Stimulated activated naive CD4-positive, alpha-beta T cell treated with Interleukin-2 at 50 U/mL for 16 hours (primary cell): ENCODE results near the gene RAB22A.

Source experiments
- DNase-seq: peaks from one replicate; lab custom pipeline; 2025; lab: John Stamatoyannopoulos, UW

The RAB22A gene

DNA sequence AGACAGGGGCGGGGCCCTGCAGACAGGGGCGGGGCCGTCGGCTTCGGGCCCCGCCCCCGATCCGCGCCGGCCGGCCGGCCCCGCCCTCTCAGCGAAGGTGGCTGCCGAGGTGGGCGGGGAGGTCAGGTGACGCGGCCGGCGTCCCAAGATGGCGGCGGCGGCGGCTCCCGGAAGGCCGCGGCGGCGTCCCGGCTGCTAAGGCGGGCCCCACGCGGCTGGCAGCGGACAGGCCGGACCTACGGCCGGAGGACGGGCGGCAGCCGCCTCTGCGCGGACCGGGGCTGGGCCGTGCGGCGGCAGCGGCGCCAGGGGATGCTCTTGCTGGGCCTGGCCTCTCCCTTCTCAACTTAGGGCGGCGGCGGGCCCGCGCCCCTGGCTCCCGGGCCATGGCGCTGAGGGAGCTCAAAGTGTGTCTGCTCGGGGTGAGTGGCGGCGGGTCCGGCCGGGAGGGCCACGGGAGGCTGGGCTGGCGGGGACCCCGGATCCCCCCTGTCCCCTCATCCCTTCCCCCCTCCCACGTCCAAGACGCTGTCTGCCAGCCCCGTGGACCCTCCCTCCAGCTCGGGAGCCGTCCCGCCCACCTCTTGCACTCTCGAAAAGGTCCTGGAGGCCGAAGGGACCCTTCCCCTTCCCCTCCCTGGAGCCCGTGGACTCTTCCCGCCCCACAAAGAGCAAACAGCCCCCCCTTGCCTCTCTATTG, at the start of gene RAB22A:
Gene RAB22A, plus strand, starts transcription at position 125 of the 700 bp plus-strand sequence. Its CDS starts 262 bp downstream, at position 387.
- peak; percentile 78 for DNase-seq

DNA sequence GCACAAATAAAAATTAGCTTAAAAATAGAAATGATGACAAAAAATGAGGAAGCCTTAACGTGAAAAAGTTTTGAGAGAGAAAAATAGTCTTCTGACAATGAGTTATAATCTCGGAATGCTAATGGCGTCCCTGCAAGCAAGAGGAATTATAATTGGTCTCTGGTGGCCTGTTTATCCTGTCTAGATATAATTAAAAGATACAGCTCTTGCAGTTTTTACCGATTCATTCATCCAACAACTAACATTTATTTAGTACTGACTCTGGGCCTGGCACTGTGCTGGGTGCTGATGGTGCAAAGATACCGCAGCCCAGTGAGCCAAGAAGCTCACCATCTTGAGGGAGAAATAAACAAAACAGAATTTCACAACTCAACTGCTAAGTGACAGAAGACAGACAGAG, 49.5 kb upstream of the RAB22A start:
- no peak for DNase-seq

DNA sequence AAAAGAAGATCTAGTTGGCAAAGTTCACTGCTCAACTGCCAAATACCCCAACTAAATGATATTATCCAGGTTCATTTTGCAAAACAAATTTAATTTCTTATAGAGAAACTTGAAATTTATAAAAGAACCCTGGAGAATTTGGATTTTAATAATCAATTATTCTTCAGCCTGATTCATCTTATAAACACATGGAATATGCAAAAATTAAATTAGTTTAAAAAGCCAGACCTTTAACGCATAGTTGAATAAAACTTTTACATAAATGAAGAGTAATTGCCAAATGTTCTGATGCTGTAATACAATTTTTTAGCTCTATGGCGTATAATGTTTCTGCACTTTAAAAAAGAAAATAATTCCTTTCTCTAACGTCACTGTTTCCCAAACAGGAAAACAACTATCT, 47.9 kb upstream of the RAB22A start:
- no peak for DNase-seq

DNA sequence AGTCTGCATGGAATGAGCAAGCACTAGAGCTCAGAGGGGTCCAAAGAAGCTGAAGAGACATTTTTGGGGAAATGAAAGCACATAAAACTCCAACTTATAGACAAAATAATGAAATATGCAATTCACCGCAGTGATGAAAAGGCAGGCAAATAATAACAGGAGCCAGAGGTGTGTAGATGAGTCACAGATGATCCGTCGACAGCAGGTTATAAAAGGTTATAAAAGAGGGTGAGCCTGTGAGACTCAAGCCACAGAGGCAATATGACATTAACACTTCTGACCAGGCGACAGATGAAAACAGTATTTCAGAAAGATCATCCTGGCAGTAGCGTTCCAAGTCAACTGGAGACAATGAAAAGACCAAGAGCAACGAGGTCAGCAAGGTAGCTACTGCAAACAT, 45.2 kb upstream of the RAB22A start:
- DNase-seq: no peak

- no peak for DNase-seq
These were observed 41.9 kb upstream of the RAB22A start for GRCh38 chr20:58267389-58268215.

- DNase-seq: no peak
These were observed 41.1 kb upstream of the RAB22A start for GRCh38 chr20:58268421-58268821.

DNA sequence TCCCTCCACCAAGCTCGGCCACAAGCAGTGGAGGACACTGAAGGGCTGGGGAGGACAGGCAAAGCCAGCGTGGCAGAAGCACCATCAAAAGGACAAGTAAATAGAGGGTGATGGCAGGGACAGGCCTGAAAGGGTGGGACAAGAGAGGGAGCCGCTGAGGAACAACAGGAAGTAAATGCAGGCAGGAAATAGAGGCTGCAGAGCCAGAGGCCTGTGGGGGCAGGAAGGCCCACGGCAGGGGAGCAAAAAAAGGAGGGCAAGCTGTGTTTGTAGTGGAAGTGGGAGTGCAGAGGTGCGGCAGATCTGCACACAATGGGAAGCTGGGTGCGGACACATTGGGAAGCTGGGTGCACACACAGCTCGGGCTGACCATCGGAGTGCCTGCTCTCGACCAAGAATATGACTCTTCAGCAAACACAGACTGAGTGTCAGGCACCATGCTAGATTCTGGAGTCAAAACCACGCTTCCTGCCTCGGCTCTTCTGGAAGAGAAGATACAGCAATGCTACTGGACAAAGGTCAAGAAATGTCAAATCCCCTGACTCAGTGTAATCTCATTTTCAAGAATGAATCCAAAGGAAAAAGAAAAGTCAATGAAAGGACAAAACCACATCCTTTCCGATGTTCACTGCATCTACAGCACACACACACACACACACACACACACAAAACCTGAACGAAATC, 40.4 kb upstream of the RAB22A start:
- DNase-seq: no peak

- peak; percentile 25 for DNase-seq
These were observed 37.7 kb upstream of the RAB22A start for GRCh38 chr20:58271606-58272351.

DNA sequence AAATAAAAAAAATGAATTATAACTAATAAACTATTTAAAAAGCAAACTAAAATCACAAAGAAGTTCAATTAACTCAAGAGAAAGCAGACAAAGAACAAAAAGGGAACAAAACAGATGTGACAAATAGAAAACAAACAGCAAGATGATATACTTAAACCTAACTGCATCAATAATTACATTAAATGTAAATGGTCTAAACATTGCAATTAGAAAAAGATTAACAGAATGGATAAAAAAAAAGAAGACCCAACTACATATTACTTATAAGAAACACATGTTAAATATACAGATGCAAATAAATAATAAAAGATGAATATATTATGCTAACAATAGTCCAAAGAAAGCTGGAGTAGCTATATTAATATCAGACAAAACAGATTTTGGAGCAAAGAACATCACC, 35.1 kb upstream of the RAB22A start:
- DNase-seq: no peak

- DNase-seq: no peak
These were observed 32.4 kb upstream of the RAB22A start for GRCh38 chr20:58277107-58277506.

DNA sequence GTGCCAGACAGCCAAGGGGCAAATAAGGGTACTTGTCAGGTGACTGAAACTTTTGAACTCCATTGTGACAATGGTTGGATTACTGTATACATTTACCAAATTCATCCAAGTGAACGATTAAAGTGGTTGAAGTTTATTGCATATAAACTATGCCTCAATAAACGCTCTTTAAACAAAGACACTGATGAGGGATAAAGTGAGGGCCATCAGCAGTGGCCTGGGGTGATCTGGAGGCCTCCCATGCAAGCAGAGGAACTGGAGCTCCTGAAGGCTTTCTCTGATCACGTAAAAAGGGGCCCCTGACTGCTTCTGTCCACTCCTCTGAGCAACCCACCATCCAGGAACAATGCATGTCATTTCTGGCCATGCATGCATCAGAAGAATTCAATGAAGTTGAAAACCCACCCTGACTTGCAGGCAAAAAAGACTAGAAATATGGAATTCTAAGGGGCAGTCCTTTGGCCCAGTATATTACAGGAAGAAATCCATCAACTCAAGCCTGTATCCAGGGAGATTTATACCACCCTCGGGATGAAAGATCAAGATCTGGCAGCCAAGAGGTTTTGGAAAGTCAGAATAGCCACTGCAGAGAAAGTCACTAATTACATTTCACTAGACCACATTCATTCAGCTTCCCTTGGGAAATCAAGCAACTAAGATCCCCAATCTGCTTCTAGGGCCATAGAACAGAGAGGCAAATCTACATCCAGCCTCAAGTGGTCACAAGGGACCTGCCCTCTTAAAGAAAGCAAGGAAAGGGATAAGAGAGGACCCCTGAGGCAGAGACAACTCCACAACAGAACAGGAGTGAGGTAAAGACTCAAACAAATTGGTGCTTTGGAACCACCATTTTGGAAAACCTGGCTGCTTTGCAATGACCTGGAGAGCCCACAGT, 31.7 kb upstream of the RAB22A start:
- DNase-seq: no peak

DNA sequence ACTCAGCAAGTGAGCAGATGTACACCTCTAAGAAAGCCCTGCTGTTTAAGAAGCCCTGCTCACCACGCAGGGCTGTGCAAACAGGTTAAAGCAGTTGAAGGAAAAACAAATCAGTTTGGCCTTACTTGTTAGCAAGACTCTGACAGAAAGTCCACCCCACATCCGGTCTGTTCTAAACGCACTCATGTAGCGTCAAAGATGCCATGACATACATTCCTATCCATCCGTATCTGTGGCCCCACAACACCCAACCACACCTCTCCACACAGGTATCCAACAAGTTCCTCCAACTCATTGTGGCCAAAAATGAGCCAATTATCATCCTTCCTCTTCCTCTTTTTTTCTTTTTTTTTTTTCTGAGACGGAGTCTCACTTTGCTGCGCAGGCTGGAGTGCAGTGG, 22.8 kb upstream of the RAB22A start:
- DNase-seq: no peak

DNA sequence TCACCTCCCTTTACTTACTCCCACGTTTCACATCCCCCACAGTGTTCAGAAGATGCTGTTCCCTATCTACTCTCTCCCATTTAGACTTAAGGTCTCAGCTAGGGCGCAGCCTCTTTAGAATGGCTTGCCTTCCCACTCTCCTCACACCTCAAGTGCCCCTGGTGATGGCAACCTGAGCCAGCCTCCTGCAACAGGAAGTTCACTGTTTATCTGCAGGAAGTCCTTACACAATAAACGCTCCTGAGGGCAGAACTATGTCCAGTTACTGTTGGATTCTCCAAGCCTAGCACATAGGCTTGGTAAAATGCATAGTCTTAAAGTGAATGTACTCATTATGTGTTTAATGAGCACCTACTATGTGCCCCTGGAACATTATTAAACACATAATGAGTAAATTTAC, 21.9 kb upstream of the RAB22A start:
- DNase-seq: no peak

DNA sequence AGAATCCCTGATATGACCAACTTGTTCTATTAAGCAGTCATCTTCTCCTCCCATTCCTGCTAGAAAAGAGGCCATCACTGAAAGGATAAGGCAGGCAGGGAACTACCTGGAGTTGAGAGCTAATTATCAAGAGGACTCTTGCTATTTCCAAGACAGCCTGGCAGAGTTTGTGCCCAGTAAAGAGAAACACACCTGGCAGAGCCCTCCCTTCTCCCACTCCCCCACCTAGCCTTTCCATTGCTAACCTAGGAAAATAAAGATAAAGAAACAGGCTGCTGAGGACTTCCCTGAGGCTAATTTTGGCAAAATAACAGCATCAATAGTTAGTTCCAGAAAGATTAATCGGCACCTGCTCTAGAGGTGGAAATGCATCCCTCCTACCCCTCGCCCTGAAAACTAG, 20.4 kb upstream of the RAB22A start:
- no peak for DNase-seq

DNA sequence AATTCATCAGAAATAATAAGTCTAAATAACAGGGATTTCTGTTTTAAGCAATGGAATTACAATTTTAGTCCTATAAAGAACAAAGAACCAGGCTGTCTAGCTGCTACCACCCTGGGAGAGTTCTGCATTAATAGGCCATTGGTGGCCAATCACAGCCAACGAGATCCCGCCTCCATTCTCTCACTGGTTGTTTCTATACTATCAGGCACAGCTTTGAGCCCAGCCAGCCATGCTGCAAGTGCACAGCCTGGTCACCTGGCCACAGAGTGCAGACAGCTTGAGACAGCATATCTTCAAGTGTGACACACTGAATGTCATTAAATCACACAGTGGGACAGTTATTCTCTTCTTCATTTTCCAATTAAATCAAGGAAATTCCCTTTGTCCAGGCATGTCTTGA, 16.1 kb upstream of the RAB22A start:
- no peak for DNase-seq

GRCh38 chr20:58294497-58295455, 14.7 kb upstream of the RAB22A start:
- no peak for DNase-seq

DNA sequence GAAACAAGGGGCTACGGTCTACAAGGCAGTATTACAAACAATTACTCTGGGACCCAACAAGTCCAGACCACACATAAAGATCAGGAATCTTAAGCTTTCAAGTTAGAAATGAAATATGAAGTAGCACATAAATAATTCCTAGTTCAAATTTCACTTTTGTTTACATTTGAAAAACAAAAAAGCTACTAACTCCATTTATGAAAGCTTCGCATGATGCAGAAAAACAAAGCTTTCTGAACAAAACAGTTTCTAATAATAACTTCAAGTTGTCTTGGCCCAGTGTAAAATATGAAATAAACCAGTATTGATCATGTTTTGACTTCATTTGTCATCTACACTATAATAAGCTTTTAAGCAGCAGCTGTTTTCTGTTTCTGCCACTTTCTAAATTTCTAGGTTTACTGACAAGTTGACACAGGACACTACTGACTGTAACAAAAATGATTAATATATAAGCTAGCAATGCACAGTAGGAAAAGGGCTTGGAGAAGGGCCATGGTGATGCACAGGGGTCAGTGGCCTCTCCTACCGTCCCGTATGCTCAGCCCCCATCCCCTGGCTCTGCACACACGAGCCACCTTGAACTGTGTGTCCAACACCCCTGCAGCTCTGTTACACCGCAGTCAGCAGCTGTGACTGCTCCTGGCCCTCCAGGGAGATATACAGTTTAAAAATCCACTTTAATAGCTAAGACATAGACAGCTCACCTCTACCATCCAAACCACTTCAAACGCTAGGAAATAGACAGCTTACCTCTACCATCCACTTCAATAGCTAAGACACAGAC, 13.3 kb upstream of the RAB22A start:
- DNase-seq: no peak

- DNase-seq: no peak
These were observed 12.1 kb upstream of the RAB22A start for GRCh38 chr20:58297394-58297793.

GRCh38 chr20:58300321-58300720, 9.2 kb upstream of the RAB22A start:
- DNase-seq: no peak
